Caco-2 (cell line): ENCODE measurements around the gene KRTAP2-3. TPM values are rescaled to one million over a fixed set of nuclear protein-coding genes. Genes with fewer than 3 reads are reported as not detected.

Source experiments
- BruUV-seq: library from RNA; stranded (reverse); fragments of 400-500 nt; replicated peaks from 2 replicates; lab custom pipeline; 2021; lab: Mats Ljungman, UMichigan
- CTCF ChIA-PET: fragments of 300-600 bp; sonication (Branson Sonifier 250); formaldehyde crosslinking; loops from one replicate; lab custom pipeline; 2022; ENCODE audit warnings: antibody characterized with exemption; lab: Charles Lee
- POLR2A ChIA-PET: fragments of 300-600 bp; sonication (Branson Sonifier 250); formaldehyde crosslinking; loops from one replicate; lab custom pipeline; 2022; ENCODE audit warnings: antibody characterized with exemption; lab: Charles Lee
- DNase-seq, 2 experiments: peaks; one replicate each; pipeline versions ENCODE4 v3.0.0 to v3.0.0-alpha.2; 2020 to 2022
- H3K27me3 ChIP-seq: replicated peaks from 2 replicates; pipeline ENCODE4 v1.6.0; 2011; ENCODE audit warnings: low read length; ENCODE audit not compliant: control insufficient read depth, insufficient read depth
- H3K36me3 ChIP-seq: 2 replicates; pipeline ENCODE4 v1.5.1; 2011; ENCODE audit warnings: low read length; ENCODE audit not compliant: control insufficient read depth, insufficient read depth
- H3K4me1 ChIP-seq: fragments of 250-450 bp; sonication (Bioruptor Pico); 2 replicates; pipeline ENCODE4 v1.5.1; 2020; ENCODE audit warnings: mild to moderate bottlenecking
- H3K4me3 ChIP-seq: 2 replicates; pipeline ENCODE4 v1.5.1; 2011; ENCODE audit warnings: low read depth, mild to moderate bottlenecking, control low read depth, low read length
- H3K9me3 ChIP-seq: fragments of 250-450 bp; sonication (Bioruptor Pico); 2 replicates; pipeline ENCODE4 v1.5.1; 2020; ENCODE audit warnings: mild to moderate bottlenecking, moderate library complexity
- H3K27ac Mint-ChIP-seq: one replicate; pipeline ENCODE4 v1.8.0; 2022; ENCODE audit warnings: mixed read lengths; ENCODE audit not compliant: unreplicated experiment
- H3K27me3 Mint-ChIP-seq: one replicate; pipeline ENCODE4 v1.8.0; 2022; ENCODE audit warnings: mixed read lengths; ENCODE audit not compliant: insufficient read depth, unreplicated experiment
- H3K36me3 Mint-ChIP-seq: one replicate; pipeline ENCODE4 v1.8.0; 2022; ENCODE audit warnings: mild to moderate bottlenecking, mixed read lengths; ENCODE audit not compliant: insufficient read depth, unreplicated experiment
- H3K4me1 Mint-ChIP-seq: one replicate; pipeline ENCODE4 v1.8.0; 2022; ENCODE audit warnings: low read depth, mixed read lengths; ENCODE audit not compliant: unreplicated experiment
- H3K4me3 Mint-ChIP-seq: one replicate; pipeline ENCODE4 v1.8.0; 2022; ENCODE audit warnings: mild to moderate bottlenecking, moderate library complexity, mixed read lengths; ENCODE audit not compliant: unreplicated experiment
- H3K9me3 Mint-ChIP-seq: one replicate; pipeline ENCODE4 v1.8.0; 2022; ENCODE audit warnings: mixed read lengths; ENCODE audit not compliant: unreplicated experiment
- intact Hi-C: fragments of 100-400 bp; cut with micrococcal nuclease; formaldehyde crosslinking; loops from one replicate; pipeline ENCODE4 v1.10.0; 2022; ENCODE audit not compliant: unreplicated experiment
- total RNA-seq: library from RNA; stranded (reverse); gene quantifications from 2 replicates; pipeline ENCODE4 v1.2.3, GENCODE V29; 2022
- TF ChIP-seq, protein P1 (sequence below), 2 experiments: fragments of 200-600 bp in 1 of 2; IDR thresholded peaks; 1 replicate in 1 of 2; 2 replicates in 1 of 2; pipeline versions ENCODE4 v1.5.1 to v1.8.0; 2011 to 2022; ENCODE audit warnings: antibody characterized with exemption in 1 of 2, control low read depth in 1 of 2, inconsistent platforms in 1 of 2, low read depth in 1 of 2, low read length in 1 of 2, mild to moderate bottlenecking in 1 of 2, moderate library complexity in 1 of 2; ENCODE audit not compliant: insufficient read depth in 1 of 2, severe bottlenecking in 1 of 2, unreplicated experiment in 1 of 2

KRTAP2-3 gene
- total RNA-seq, 1 experiment from 2014 or later = 4.9 TPM

DNA sequence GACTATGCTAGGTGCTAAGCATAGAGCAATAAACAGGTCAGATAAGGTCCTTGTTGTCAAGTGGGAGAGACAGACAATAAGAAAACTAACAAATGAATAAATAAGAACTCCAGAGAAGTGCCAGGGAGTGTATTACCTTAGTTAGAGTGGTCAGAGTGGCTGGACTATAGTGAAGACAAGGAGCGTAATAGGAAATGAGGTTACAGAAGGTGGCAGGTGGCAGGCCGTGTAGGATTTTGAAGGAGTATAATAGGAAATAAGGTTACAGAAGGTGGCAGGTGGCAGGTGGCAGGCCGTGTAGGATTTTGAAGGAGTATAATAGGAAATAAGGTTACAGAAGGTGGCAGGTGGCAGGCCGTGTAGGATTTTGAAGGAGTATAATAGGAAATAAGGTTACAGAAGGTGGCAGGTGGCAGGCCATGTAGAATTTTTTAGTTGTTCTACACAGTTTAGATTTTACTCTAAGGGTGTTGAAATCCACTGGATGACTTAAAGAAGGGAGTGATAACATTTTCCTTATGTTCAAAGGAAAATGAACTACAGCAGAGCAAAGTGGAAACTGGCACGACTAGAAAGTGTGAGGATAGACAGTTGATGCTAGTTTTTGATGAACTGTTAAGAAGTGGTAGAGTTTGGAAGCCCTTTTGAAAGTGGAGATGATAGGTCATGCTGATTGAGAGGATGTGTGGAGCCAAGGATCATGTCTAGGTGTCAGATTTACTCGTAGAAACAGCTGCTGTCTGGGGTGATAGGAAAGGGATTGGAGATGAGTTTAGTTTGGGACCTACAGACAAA is 47.4 kb downstream of the KRTAP2-3 start:
- Histone ChIP-seq H3K36me3 (no peaks in the 10 kb centered on the region), H3K27me3 (no peaks in the 10 kb centered on the region), H3K9me3 (peaks cover 12% of the 10 kb centered on the region; the same call in 1 of the 2 replicates), H3K4me1 (peaks cover 58% of the 10 kb centered on the region), H3K4me3 (no peak overlapping the region)
- ChIA-PET CTCF (no interaction called here), POLR2A (no interaction called here)
- peak overlapping the region; percentile 69 for H3K27ac Mint-ChIP-seq
- no peak for DNase-seq
- TF ChIP-seq, protein P1, sequence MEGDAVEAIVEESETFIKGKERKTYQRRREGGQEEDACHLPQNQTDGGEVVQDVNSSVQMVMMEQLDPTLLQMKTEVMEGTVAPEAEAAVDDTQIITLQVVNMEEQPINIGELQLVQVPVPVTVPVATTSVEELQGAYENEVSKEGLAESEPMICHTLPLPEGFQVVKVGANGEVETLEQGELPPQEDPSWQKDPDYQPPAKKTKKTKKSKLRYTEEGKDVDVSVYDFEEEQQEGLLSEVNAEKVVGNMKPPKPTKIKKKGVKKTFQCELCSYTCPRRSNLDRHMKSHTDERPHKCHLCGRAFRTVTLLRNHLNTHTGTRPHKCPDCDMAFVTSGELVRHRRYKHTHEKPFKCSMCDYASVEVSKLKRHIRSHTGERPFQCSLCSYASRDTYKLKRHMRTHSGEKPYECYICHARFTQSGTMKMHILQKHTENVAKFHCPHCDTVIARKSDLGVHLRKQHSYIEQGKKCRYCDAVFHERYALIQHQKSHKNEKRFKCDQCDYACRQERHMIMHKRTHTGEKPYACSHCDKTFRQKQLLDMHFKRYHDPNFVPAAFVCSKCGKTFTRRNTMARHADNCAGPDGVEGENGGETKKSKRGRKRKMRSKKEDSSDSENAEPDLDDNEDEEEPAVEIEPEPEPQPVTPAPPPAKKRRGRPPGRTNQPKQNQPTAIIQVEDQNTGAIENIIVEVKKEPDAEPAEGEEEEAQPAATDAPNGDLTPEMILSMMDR (IDR thresholded peaks at IDR 0.05; ENCODE audit: insufficient read depth in 1 of 2, low read depth in 1 of 2, low read length in 1 of 2, severe bottlenecking in 1 of 2, unreplicated experiment in 1 of 2) = no peak
- BruUV-seq = no TSS peak
- peaks cover 48% of the 10 kb centered on the region for H3K4me1 Mint-ChIP-seq
- intact Hi-C loops = no loop called here
- H3K27me3 Mint-ChIP-seq = no peaks in the 10 kb centered on the region
- H3K9me3 Mint-ChIP-seq = peaks cover 37% of the 10 kb centered on the region
- peaks cover 14% of the 10 kb centered on the region for H3K36me3 Mint-ChIP-seq
- H3K4me3 Mint-ChIP-seq = no peak overlapping the region

DNA sequence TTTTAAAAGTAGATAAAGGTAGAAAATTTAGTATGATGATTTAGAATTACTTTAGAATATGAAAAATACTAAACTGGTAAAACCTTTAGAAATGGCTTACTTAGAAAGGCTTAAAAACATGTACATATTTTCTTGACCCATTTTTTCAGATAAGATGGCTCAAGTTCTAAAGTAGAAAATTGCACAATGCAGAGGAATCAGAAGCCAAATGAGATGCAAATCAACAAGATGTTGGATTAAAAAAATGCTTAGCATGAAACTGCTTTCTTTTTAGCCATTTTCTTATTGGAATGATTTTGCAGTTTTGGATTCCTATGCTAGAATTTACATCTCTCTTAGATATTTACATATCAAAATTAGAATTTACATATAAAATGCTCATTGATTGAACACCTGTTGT is 49.5 kb downstream of the KRTAP2-3 start:
- Mint-ChIP-seq H3K27ac (peak overlapping the region; percentile 66), H3K4me1 (peaks cover 43% of the 10 kb centered on the region), H3K9me3 (peaks cover 34% of the 10 kb centered on the region), H3K36me3 (peaks cover 20% of the 10 kb centered on the region), H3K27me3 (no peaks in the 10 kb centered on the region), H3K4me3 (no peak overlapping the region)
- DNase-seq = no peak
- ChIA-PET POLR2A (interaction anchor here (1.7 kb wide), 1 partner anchor 48 kb away, joined by 10 read pairs; no protein-coding TSS in a partner anchor), CTCF (no interaction called here)
- Histone ChIP-seq H3K9me3 (peaks cover 12% of the 10 kb centered on the region; the same call in 1 of the 2 replicates), H3K4me1 (peaks cover 48% of the 10 kb centered on the region), H3K4me3 (no peak overlapping the region), H3K36me3 (no peaks in the 10 kb centered on the region), H3K27me3 (no peaks in the 10 kb centered on the region)
- BruUV-seq = no TSS peak
- TF ChIP-seq, protein P1 (IDR thresholded peaks at IDR 0.05; ENCODE audit: insufficient read depth in 1 of 2, low read depth in 1 of 2, low read length in 1 of 2, severe bottlenecking in 1 of 2, unreplicated experiment in 1 of 2) = no peak
- intact Hi-C loops = no loop called here

DNA sequence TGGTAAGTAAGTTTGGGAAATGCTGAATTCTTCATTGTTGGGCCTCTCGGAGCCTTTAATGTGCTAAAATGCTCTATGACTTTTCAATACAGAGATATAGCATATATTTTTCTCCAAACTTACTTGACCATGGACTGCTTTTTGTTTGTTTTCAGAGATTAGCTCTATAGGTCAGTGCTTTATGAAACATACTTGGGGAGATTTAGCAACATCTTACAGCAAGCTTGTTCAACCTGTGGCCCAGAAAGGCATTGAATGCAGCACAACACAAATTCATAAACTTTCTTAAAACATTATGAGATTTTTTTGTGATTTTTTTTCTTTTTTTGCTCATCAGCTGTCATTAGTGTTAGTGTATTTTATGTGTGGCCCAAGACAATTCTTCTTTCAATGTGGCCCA is 50.0 kb downstream of the KRTAP2-3 start:
- peaks cover 50% of the 10 kb centered on the region for H3K4me1 ChIP-seq
- peak overlapping the region; percentile 94 for H3K27ac Mint-ChIP-seq
- TSS peak; percentile 70 for BruUV-seq
- CTCF ChIA-PET = no interaction called here
- peaks cover 47% of the 10 kb centered on the region for H3K4me1 Mint-ChIP-seq
- peaks cover 12% of the 10 kb centered on the region; the same call in 1 of the 2 replicates for H3K9me3 ChIP-seq
- H3K36me3 ChIP-seq = no peaks in the 10 kb centered on the region
- H3K27me3 Mint-ChIP-seq = no peaks in the 10 kb centered on the region
- peaks cover 20% of the 10 kb centered on the region for H3K36me3 Mint-ChIP-seq
- H3K4me3 Mint-ChIP-seq = no peak overlapping the region
- TF ChIP-seq, protein P1 (IDR thresholded peaks at IDR 0.05; ENCODE audit: insufficient read depth in 1 of 2, low read depth in 1 of 2, low read length in 1 of 2, severe bottlenecking in 1 of 2, unreplicated experiment in 1 of 2) = no peak
- no peak overlapping the region for H3K4me3 ChIP-seq
- POLR2A ChIA-PET = interaction anchor here (1.7 kb wide), 1 partner anchor 49 kb away, joined by 10 read pairs; no protein-coding TSS in a partner anchor
- DNase-seq = no peak
- intact Hi-C loops = loop anchor here (1.0 kb wide), 6 partner anchors 38 to 172 kb away; no protein-coding TSS in a partner anchor
- H3K27me3 ChIP-seq = no peaks in the 10 kb centered on the region
- H3K9me3 Mint-ChIP-seq = peaks cover 29% of the 10 kb centered on the region
